ENCODE data around the gene WNT11. TPM values are rescaled to one million over a fixed set of nuclear protein-coding genes. Genes with fewer than 3 reads are reported as not detected.

WNT11 gene
- polyA plus RNA-seq, 4 donors = 13.1 to 28.1 (median 15.8) TPM

DNA sequence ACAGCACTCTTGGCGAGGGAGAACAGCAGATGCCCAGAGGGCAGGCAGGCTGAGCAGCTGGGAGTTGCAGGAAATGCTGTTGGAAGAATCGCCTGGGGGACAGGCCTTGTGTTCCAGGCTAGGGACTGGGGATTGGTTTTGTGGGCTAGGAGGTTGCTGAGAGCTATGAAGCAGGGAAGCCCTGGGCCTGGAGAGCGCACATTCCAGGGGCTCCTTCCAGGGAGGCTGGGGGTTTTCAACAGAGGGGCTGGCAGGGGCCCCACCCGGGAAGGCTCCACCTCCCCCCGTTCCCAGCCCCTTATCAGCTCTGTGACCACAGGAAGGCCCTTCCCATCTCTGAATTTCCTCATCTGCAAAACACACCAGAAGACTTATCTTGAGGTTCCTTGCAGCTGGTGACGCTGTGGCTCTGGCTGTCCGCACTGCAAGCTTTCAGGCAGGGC, 21.7 kb downstream of the WNT11 start:
- no peak for DNase-seq (ENCODE audit: low read depth in 4 of 4, low spot score in 3 of 4)

DNA sequence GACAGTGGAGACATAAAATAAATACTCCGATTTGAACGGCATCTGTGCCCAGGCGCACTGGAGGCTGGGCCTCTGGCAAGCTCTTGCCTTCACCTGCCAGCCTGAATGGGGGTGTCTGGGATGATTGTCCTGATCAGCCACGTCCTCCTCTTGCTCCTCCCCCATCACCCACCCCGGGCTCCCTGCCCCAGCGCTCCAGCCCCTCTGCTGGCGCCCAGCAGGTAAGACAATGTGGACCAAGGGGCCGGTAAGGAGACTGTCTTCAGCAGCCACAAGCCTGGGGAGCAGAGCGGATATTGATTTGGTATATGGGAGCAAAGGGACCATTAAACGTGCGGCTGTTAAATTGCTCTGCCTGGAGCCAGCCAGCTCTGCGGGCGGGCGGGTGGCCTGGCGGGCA, 24.9 kb downstream of the WNT11 start:
- no peak for DNase-seq (ENCODE audit: low read depth in 4 of 4, low spot score in 3 of 4)

DNA sequence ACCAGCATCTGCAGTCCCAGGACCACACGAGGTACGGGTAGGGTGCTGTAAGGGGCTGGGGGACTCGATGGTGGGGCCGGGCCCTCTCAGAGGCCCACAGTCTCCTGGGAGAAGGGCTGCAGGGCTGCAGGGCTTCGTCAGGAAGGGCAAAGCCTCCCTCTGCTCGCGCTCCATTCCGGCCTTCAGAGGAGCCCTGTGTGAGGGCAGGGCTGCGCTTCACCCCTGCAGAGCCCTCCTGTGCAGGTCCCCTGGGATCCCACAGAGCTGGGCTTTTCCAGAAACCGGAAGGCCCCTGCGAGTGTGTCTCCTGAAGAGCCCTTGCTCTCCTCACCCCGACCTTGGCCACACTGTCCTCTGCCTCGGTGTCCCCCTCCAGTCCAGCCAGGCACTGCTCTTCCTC, 27.2 kb downstream of the WNT11 start:
- DNase-seq (ENCODE audit: low read depth in 4 of 4, low spot score in 3 of 4) = no peak

DNA sequence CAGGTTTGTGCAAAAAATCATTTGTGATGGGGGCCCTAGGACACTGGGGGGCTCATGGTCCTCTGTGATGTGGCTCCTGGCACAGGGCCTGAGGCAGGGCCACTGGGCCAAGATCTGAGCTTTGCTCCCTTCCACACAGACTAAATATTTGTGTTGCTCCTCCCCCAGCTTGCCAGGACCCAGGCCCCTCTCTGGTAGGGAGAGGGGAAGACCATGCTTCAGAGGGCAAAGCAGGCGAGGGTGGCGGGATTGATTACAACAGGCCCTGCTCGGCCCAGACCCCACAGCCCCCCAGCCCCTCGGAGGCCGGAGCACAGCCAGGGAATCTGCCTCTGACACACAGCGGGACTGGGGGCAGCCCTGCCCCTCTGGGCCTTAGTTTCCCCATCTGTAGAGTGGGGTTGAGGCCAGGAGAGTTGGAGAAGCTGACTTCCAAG, 29.0 kb downstream of the WNT11 start:
- DNase-seq (ENCODE audit: low read depth in 4 of 4, low spot score in 3 of 4) = no peak

DNA sequence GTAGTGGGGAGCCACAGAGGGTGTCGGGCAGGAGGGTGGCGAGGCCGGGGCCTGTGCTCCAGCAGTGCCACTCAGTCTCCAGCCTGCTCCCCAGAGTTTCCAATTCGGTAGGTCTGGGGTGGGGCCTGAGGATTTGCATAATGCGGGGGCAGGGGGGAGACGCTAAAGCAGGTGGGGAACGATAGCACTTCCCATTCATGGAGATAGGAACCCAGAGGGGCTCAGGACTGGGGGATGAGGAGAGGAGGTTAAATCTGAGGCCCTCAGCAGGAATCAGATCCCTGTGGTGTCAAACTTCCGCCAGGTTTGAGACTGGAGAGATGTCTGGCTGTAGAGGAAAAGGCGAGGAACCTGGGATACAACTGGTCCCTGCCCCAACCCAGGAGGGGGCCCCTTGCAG, 29.8 kb downstream of the WNT11 start:
- no peak for DNase-seq (ENCODE audit: low read depth in 4 of 4, low spot score in 3 of 4)

DNA sequence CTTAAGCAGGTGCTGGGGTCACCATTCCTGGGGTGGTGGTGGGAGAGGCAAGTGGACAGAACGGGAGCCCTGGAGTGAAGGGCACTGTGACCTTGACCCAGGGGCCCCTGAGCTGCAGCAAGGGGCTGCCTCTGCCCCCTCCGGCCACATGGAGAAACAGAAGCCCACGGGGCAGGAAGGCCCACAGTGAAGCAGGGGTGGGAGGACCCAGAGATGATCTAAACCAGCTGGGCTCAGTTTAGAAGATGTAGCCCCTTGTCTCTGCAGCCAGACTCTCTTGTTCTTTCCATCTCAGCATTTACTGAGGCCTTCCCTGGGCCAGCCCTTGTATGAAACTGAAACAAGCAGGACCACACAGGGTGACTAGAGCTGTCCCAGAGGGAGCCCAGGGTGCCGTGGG, 30.5 kb downstream of the WNT11 start:
- DNase-seq (ENCODE audit: low read depth in 4 of 4, low spot score in 3 of 4) = no peak

DNA sequence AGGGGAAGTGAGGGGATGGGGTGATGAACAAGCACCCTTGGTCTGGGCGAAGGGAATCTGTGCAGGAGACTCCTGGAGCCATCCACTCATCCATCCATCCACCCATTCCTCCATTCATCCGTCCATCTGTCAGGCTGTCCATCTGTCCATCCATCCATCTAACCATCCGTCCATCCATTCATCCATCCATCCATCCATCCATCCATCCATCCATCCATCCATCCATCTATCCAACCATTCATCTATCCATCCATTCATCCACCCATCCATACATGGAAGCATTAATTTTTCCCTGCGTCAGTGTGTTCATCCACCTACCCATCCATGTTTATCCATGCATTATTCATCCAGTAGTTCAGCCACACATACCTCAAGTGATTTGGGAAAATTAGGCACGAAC, 32.0 kb downstream of the WNT11 start:
- no peak for DNase-seq (ENCODE audit: low read depth in 4 of 4, low spot score in 3 of 4)

DNA sequence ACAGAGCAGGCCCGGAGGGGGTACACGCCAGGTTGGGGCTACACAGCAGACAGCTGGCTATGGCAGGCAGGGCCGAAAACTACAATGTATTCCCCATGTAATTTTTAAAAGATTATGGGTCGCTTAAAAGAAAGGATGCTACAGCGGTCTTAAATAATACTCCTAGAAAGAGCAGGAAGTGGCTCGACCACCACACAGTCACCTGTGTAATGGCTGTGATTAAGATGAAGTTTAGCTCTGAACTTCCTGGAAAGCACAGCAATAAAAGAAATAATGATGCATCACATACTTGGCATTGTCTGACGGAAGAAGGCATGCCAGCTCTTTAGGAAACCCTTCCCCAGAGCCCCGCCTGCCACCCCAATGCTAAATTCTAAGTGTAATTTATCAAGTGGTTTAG, 32.6 kb downstream of the WNT11 start:
- no peak for DNase-seq (ENCODE audit: low read depth in 4 of 4, low spot score in 3 of 4)

DNA sequence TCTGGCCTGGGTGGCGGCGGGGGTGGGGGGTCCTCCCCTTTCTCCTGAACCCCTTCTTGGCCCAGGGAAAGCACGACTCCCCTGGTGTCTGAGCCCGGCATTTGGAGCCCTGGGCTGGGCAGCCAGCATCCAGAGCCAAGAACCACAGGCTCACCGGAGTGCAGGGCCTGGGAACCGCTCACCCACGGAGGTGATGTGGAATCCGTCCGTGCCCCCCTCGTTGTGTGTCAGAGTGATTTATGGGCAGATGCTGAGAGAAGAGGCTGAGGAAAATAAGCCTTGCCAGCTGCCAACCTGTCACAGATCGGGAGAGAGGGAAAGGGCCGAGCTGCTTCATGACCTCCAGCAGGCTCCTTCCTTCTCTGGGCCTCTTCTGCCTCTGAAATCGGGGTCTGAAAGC, 33.7 kb downstream of the WNT11 start:
- no peak for DNase-seq (ENCODE audit: low read depth in 4 of 4, low spot score in 3 of 4)

DNA sequence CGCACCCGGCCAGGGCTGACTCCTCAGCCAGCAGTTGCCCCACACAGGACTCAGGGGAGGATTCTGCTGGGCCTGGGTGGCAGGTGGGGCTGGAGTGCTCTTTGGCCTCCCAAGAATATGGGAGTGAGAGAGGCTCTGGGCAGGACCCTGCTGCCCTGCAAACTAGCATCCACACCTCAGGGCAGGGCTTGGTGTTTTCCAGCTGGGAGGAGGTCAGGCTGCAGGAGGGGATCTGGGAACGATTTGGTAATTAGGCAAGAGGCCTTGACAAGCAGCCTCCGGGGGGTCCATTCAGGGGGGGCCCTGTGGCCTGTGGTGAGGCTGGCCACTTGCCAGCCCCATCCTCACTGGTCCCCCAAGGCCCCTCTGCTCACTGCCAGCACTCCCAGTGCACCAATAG, 35.8 kb downstream of the WNT11 start:
- DNase-seq (ENCODE audit: low read depth in 4 of 4, low spot score in 3 of 4) = no peak

DNA sequence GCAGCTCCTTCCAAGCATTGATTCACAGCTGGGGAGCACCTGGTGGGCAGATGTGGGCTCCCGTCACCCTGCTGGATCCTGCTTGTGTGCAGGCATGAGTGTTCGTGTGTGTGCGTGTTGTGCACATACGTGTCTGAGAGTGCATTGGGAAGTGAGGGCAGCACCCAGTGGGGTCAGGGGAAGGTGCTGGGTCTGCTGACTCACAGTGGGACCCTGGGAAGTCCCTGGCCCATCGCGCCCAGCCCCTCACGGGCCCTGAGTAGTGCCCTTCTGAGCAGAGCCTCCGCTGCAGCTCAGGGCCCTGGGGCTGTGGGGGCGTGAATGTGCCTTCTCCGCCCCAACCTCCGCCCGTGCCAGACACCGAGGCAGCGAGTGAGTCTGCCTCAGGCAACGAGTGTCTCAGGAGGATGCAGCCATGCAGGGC, 36.8 kb downstream of the WNT11 start:
- DNase-seq (ENCODE audit: low read depth in 4 of 4, low spot score in 3 of 4) = no peak

DNA sequence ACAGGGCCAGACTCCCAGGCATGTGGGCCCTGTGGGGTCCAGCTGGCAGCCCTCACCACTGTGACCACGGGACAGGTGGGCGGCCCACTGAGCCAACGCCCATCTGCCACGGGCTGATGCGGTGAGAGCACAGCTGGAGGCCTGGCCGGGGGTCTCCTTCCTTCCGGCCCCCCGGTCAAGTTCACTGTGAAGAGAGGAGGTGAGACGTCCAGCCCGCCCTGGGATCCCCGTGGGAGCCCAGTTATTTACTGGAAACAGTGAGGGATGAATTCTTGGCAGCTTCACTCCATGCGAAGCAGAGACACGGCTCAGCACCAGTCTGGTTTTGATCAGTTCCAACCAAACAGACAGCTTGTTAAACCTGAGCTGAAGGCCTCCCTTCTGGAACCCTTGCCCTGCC, 38.7 kb downstream of the WNT11 start:
- DNase-seq (ENCODE audit: low read depth in 4 of 4, low spot score in 3 of 4) = no peak

DNA sequence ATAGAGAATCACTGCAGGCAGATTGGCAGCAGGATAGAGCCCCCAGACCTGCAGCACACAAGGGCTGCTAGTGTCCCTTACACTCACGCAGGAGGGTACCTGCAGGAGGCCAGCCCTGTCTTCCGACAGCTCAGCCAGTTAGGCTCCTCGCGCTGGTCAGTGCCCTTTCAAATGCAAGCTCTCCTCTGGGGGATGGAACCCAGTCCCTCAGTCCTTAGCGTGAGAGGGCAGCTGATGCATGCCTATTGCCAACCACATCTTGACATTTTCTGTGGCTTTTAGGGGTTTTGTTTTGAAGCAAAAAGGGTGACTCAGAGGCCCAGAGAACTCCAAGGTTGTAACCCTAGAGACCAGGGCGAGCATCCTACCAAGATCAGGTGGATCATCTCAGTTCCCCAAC, 40.0 kb downstream of the WNT11 start:
- no peak for DNase-seq (ENCODE audit: low read depth in 4 of 4, low spot score in 3 of 4)

DNA sequence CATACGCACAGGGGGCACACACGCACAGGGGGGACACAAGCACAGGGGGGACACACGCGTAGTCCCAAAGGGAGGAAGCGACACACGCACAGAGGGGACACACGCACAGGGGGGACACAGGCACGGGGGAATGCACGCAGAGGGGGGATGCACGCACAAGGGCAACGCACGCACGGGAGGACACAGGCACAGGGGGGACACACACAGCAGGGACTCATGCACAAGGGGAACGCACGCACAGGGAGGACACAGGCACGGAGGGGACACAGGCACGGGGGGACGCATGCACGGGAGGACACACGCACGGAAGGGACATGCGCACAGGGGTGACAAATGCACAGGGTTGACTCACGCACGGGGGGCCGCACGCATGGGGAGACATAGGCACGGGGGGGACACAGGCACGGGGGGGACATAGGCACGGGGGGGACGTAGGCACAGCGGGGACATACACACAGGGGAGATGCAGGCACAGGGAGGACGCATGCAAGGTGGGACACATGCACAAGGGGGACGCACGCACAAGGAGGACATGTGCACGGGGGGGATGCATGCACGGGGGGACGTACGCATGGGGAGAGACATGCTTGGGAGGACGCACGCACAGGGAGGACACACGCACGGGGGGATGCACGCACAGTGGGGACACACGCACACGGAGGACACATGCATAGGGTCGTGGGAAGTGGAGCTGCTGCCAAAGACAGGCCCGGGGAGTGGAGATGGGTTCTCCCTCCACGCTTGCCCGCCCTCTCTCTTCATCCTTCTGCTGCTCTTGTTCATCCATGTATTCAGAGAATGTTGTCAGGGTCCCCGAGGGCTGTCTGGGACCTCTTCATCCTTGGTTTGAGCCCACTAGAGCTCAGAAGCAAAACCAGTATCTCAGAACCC, 41.2 kb downstream of the WNT11 start:
- no peak for DNase-seq (ENCODE audit: low read depth in 4 of 4, low spot score in 3 of 4)

DNA sequence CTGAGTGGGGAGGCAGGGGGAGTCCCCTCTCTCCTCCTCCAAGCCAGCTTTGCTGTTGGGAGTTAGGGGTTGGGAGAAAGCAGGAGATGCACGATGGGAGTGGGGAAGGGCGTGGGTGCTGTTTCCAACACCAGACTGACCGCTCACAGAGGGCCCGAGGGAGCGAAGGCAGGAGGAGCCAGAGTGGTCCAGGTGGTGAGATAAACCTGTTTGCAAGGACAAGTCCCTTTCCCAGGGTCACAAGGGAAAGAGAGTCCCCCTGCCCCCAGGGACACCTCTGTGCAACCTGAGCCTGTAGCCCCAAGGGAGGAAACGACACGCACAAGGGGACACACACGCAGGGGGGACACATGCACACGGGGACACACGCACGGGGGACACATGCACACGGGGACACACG, 42.2 kb downstream of the WNT11 start:
- DNase-seq (ENCODE audit: low read depth in 4 of 4, low spot score in 3 of 4) = no peak

DNA sequence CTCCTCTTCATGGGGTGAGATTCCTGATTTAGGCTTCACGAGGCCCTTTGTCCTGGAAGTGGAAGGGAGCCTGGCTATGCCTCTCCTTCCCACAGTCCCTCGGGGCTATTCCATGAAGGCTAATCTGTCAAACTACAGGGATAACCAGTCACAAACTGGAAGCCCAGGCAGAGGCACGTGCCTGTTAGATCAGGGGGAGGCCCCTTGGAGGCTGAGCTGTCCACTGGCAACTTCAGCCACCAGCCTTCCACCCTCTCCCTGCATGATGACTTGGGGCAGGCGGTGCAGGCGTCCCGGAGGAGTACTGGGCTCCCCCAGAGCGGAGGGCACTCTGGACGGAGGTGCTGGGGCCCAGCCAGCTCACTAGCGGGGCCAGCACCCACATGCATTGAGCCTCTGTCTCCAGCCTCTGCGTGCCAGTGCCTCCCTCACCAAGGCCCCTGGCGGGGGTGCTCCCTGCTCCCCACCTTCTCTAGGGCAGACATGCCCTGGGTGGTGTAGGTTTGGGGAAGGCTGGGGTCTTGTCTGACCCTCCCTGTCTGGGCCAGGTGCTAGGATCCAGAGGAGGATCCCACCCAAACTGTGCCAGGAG, 42.9 kb downstream of the WNT11 start:
- DNase-seq (ENCODE audit: low read depth in 4 of 4, low spot score in 3 of 4) = no peak

DNA sequence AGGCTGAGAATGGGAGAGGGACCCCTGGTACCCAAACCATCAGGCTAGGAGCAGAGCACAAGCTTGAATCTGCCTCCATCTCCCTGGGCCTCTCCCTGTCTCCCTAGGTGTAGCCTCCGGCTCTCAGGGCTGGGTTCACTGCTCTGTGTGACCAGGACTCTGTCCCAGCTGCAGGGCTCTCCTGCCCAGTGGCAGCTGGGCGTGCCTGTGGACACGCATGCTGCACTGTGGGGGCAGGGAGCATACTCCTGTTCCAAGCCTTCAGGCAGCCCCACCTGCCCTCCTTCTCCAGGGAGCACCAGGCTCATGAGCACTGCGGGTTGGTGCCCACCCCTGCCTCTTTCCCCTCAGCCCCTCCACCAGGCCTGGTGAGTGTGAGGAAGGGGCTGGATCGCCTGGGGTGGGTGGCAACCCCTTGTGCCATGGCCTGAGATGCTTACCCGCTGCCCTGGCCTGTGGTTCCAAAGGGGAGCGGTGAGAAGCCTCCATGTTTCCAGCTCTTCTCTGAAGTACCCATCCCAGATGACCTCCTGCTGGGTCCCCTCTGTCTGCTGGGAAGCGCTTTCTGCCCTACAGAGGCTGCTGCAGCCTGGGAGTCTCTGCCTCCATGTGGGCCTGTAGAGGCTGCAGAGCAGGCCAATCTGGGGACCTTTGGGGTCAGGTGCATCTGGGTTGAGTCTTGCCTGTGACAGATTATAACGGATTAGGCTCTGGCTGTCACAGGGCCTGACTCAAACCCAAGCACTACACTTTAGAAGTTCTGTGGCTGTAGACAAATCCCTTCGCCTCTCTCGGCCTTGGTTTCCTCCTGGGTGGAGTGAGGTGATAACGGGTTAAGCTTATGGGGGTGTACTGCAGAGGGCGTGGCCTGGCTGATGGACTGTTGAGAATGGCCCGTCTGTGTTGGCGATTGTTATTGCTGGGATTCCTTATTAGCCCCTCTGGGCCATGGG, 43.7 kb downstream of the WNT11 start:
- DNase-seq (ENCODE audit: low read depth in 4 of 4, low spot score in 3 of 4) = no peak

DNA sequence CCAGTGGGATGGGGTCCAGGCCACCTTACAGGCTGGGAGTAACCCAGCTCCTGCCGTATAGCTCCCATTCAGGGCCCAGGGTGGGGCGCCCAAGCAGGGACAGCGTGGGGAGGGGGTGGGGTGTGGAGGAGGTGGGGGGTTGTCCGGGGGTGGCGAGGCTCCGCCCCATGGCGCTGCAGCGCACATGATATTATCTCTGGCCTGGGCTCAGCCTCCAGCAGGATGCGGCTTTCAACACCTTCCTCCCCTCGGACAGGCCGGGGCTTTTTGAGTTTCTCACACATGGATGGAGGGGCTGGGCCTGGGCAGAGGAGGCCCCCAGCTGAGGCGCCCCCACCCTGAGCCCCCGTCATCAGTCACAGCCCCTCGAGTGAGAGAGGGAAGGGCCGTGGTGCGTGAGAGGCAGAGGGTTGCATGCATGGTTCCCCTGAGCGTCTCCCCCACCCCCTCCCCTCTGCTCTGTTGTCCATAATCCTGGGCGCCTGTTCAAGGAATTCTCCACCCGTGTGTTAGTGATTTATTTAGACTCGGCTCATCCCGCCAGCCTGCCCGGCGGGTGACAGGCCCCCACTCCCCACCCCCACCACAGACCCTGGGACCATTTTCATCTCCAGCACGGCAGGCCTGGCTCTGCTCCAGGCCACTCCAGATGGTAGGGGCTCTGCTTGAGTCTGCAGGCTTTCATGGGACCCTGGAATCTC, 44.9 kb downstream of the WNT11 start:
- no peak for DNase-seq (ENCODE audit: low read depth in 4 of 4, low spot score in 3 of 4)

DNA sequence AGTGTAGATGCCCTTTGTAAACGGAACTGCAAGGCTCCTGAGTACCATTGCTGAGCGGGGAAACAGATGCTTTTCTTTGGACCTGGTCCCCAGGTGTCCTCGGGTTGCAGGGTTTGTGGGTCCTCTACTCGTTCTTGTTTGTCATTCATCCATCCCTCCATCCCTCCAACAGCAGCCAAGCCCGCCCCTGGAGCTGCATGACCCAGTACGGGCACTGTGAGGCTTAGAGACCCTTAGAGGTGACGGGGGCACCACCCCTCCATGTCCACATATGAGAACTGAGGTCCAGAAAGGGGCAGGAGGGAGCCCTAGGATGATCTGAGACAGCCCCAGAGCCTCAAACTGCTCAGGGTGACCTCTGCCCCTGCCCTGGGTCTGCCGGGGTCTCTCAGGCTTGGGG, 45.4 kb downstream of the WNT11 start:
- DNase-seq (ENCODE audit: low read depth in 4 of 4, low spot score in 3 of 4) = no peak

DNA sequence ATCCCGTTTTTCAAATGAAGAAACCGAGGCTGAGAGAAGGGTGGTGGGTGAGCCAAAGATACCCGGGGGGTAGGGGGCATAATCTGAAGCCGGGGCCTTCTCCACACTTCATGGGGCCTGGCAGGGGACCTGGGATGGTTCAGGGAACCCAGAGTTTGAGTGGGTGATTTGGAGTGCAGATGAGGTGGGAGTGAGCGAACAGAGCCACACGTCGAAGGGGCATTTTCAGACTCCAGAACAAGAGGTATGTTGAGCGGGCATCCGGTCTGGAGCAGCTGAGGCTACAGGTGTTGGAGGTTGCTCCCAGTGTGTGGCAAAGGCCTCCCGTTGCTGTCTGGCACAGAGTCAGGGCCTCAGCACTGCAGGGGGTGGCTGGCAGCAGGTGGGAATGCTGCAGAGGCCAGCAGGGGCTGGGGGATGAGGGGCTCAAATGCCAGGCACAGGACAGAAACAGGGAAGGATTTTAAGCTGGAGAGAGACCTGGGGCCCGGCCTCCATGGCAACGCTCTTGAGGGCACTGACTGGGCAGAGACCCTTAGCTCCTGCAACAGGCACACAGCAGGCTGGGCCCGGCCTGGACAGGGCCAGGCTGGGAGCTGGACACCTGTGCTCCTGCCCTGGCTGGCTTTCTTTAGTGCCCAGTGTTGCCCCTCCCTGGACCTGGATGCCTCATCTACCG, 46.2 kb downstream of the WNT11 start:
- DNase-seq (ENCODE audit: low read depth in 4 of 4, low spot score in 3 of 4) = no peak

All from right renal pelvis (tissue), 4 donors.